ENCODE measurements around the gene MGLL.
A peak's percentile ranks its signal among the peaks of the same experiment; 100 is the strongest.

MGLL gene

GRCh38 chr3:127789051-127789450 lies 33.3 kb downstream of the MGLL start:
- DNase-seq (ENCODE audit: extremely low read depth, low read depth), result no peak
- no peak overlapping the region for H3K4me3 ChIP-seq (replicated peaks; ENCODE audit: low read depth, low read length)
- TF ChIP-seq, protein P1, sequence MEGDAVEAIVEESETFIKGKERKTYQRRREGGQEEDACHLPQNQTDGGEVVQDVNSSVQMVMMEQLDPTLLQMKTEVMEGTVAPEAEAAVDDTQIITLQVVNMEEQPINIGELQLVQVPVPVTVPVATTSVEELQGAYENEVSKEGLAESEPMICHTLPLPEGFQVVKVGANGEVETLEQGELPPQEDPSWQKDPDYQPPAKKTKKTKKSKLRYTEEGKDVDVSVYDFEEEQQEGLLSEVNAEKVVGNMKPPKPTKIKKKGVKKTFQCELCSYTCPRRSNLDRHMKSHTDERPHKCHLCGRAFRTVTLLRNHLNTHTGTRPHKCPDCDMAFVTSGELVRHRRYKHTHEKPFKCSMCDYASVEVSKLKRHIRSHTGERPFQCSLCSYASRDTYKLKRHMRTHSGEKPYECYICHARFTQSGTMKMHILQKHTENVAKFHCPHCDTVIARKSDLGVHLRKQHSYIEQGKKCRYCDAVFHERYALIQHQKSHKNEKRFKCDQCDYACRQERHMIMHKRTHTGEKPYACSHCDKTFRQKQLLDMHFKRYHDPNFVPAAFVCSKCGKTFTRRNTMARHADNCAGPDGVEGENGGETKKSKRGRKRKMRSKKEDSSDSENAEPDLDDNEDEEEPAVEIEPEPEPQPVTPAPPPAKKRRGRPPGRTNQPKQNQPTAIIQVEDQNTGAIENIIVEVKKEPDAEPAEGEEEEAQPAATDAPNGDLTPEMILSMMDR (IDR thresholded peaks at IDR 0.05; ENCODE audit: low read depth, low read length, missing control alignments), result no peak

GRCh38 chr3:127788451-127788909 lies 33.8 kb downstream of the MGLL start:
- TF ChIP-seq, protein P1 (IDR thresholded peaks at IDR 0.05; ENCODE audit: low read depth, low read length, missing control alignments), result no peak
- no peak for DNase-seq (ENCODE audit: extremely low read depth, low read depth)
- H3K4me3 ChIP-seq (replicated peaks; ENCODE audit: low read depth, low read length), result no peak overlapping the region

DNA sequence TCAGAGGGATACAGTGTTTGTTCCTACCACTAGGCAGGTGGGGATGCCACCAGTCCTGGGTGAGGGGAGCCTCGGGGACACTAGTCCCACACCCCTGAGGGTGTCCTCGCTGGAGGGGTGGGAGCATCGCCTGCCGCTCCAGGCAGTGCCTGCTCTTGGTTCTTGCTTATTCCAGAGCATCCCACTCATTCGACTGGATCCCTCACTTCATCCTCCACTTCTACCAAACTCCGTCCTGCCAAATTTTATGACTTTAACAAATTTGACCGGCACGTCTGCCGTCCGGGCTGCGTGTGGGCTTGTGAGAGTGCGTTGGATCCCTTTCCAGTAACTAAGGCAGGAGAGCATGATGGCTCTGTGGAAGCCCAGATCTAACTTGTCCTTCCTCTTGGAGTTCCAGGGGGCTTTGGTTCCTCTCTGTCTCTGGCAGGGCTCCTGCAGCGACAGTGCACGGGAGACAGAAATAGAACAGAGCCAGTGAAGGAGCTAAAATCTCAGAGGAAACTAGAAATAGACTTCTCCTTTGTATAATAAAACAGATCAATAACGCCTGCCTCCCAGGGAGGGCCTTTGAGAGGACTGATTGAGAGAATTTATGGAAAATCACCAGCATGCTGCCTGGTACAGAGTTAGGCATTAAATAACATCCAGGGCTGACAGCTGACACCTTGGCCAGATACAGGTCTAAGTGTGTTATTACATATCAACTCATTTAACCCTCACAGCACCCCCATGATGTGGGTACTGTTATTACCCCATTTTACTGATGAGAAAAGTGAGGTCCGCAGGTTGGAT lies 34.5 kb downstream of the MGLL start:
- H3K4me3 ChIP-seq (replicated peaks; ENCODE audit: low read depth, low read length), result no peak overlapping the region
- TF ChIP-seq, protein P1 (IDR thresholded peaks at IDR 0.05; ENCODE audit: low read depth, low read length, missing control alignments), result no peak
- DNase-seq (ENCODE audit: extremely low read depth, low read depth), result no peak

DNA sequence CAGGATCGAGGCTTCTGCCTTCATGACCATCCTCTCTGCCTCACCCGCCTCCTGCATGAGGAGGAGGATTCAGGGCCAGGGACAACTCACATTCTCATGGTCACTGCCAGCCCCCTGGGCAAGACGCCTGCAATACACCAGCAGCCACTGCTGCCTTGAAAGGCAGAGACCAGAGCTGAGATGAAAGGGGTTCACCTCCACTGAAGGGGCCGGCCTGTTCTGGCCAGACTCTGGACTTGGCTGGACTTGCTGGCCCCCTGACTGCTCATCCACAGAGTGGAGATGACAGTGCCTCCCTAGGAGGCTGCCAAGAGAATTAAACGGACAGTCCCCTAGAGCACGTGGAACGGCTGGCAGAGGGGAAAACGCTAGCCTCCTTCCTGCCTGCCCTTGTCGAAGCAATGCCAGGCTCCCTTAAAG lies 35.2 kb downstream of the MGLL start:
- DNase-seq (ENCODE audit: extremely low read depth, low read depth), result no peak
- TF ChIP-seq, protein P1 (IDR thresholded peaks at IDR 0.05; ENCODE audit: low read depth, low read length, missing control alignments), result no peak
- H3K4me3 ChIP-seq (replicated peaks; ENCODE audit: low read depth, low read length), result no peak overlapping the region

GRCh38 chr3:127786353-127787070 lies 35.8 kb downstream of the MGLL start:
- H3K4me3 ChIP-seq (replicated peaks; ENCODE audit: low read depth, low read length), result no peak overlapping the region
- TF ChIP-seq, protein P1 (IDR thresholded peaks at IDR 0.05; ENCODE audit: low read depth, low read length, missing control alignments), result no peak
- peak; percentile 54 for DNase-seq (ENCODE audit: extremely low read depth, low read depth)

GRCh38 chr3:127785711-127786265 lies 36.5 kb downstream of the MGLL start:
- H3K4me3 ChIP-seq (replicated peaks; ENCODE audit: low read depth, low read length), result no peak overlapping the region
- DNase-seq (ENCODE audit: extremely low read depth, low read depth), result no peak
- TF ChIP-seq, protein P1 (IDR thresholded peaks at IDR 0.05; ENCODE audit: low read depth, low read length, missing control alignments), result no peak
